GM03348 (cell line): ENCODE measurements around the gene CPT1B.
"Not testable (repeated sequence)": the region's sequence is repeated elsewhere in the genome, so short reads cannot be mapped to it uniquely, and the experiment has no call there.

Source experiments
- DNase-seq: peaks from one replicate; pipeline ENCODE4 v3.0.0; 2012; ENCODE audit warnings: low spot score

CPT1B gene

GRCh38 chr22:50609599-50609998 lies 31.4 kb upstream of the CPT1B start:
- no peak for DNase-seq

- no peak for DNase-seq
Measured at GRCh38 chr22:50608996-50609395, 30.8 kb upstream of the CPT1B start.

- DNase-seq = not testable (repeated sequence)
Measured at GRCh38 chr22:50608058-50608840, 30.0 kb upstream of the CPT1B start.

- no peak for DNase-seq
Measured at GRCh38 chr22:50607659-50608020, 29.4 kb upstream of the CPT1B start.

- DNase-seq = no peak
Measured at GRCh38 chr22:50606946-50607658, 28.9 kb upstream of the CPT1B start.

GRCh38 chr22:50606165-50606945 lies 28.1 kb upstream of the CPT1B start:
- DNase-seq = no peak

GRCh38 chr22:50605613-50606074 lies 27.4 kb upstream of the CPT1B start:
- no peak for DNase-seq

- DNase-seq = no peak
Measured at GRCh38 chr22:50605002-50605612, 26.9 kb upstream of the CPT1B start.

- DNase-seq = no peak
Measured at GRCh38 chr22:50604256-50605001, 26.2 kb upstream of the CPT1B start.

- DNase-seq = no peak
Measured at GRCh38 chr22:50603511-50604255, 25.5 kb upstream of the CPT1B start.

- no peak for DNase-seq
Measured at GRCh38 chr22:50602338-50602700, 24.1 kb upstream of the CPT1B start.

- DNase-seq = no peak
Measured at GRCh38 chr22:50601669-50602337, 23.6 kb upstream of the CPT1B start.

GRCh38 chr22:50600967-50601668 lies 22.9 kb upstream of the CPT1B start:
- no peak for DNase-seq

GRCh38 chr22:50600538-50600937 lies 22.3 kb upstream of the CPT1B start, which contains the start of gene MAPK8IP2:
Gene MAPK8IP2 (plus strand): TSS chr22:50600793. CDS start chr22:50600819, 26 bp downstream.
- DNase-seq = peak; percentile 44

- peak; percentile 90 for DNase-seq
Measured at GRCh38 chr22:50599816-50600455, 21.7 kb upstream of the CPT1B start.

- DNase-seq = no peak
Measured at GRCh38 chr22:50597097-50597496, 18.9 kb upstream of the CPT1B start.

GRCh38 chr22:50595189-50595588 lies 17.0 kb upstream of the CPT1B start:
- no peak for DNase-seq

GRCh38 chr22:50587407-50587806 lies 9.2 kb upstream of the CPT1B start:
- no peak for DNase-seq

- no peak for DNase-seq
Measured at GRCh38 chr22:50586416-50586815, 8.2 kb upstream of the CPT1B start.
